Measurements from ENCODE around the gene SUPT4H1. TPM values are rescaled to one million over a fixed set of nuclear protein-coding genes. Genes with fewer than 3 reads are reported as not detected.
A peak's percentile ranks its signal among the peaks of the same experiment; 100 is the strongest.

Gene SUPT4H1
- total and polyA plus RNA-seq, 9 of the 15 experiments (the other 6 are each of a cell fraction or from before 2014, with no cell fraction given) = 62.1 to 320 (median 117) TPM

DNA sequence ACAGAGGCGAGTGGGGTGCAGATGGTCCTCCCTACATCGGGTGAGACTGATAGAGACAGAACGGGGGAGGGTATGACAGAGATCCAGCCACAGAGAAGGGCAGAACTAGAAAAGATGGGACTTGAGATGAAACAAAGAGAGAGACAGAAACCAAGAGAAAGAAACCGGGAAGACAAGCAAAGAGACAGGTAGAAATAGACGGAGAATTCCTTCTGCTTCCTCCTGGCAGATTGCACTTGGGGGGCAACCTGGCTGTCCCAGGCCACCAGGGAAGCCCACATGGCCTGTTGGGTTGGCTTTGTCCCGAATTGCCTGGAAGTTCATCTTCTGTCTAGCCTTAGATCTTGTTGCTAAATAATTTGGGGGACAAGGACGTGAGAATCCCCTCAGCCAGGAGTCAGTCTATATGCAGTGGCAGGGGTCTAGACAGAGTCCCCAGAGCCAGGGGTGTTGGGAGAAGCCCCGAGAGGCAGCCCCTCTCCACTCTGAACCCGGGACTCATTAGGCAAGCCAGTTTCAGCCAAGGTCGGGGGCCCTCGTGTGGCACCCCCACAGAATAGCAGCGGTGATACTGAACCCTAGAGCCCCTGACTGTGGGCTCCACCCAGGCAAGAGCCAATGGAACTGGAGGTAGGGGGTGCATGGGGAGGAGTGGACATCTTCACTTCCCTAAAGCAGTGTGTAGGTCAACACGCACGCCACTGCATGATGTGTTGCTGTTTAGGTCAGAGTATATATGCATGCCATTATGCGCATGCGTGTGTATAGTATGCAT is 22.8 kb downstream of the SUPT4H1 start (continued):
- TF ChIP-seq, protein P1, sequence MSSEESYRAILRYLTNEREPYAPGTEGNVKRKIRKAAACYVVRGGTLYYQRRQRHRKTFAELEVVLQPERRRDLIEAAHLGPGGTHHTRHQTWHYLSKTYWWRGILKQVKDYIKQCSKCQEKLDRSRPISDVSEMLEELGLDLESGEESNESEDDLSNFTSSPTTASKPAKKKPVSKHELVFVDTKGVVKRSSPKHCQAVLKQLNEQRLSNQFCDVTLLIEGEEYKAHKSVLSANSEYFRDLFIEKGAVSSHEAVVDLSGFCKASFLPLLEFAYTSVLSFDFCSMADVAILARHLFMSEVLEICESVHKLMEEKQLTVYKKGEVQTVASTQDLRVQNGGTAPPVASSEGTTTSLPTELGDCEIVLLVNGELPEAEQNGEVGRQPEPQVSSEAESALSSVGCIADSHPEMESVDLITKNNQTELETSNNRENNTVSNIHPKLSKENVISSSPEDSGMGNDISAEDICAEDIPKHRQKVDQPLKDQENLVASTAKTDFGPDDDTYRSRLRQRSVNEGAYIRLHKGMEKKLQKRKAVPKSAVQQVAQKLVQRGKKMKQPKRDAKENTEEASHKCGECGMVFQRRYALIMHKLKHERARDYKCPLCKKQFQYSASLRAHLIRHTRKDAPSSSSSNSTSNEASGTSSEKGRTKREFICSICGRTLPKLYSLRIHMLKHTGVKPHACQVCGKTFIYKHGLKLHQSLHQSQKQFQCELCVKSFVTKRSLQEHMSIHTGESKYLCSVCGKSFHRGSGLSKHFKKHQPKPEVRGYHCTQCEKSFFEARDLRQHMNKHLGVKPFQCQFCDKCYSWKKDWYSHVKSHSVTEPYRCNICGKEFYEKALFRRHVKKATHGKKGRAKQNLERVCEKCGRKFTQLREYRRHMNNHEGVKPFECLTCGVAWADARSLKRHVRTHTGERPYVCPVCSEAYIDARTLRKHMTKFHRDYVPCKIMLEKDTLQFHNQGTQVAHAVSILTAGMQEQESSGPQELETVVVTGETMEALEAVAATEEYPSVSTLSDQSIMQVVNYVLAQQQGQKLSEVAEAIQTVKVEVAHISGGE (CRISPR knock-in tag; IDR thresholded peaks at IDR 0.05) = peak in 1 of 3 experiments; percentile 41; a peak in 1 of 6 replicates
- TF ChIP-seq IFI16 (CRISPR knock-in tag; IDR thresholded peaks at IDR 0.05) = no peak
- peak; percentile 95 for TF ChIP-seq CAMTA2 (CRISPR knock-in tag; conservative IDR thresholded peaks at IDR 0.05)
- TF ChIP-seq, protein P2, sequence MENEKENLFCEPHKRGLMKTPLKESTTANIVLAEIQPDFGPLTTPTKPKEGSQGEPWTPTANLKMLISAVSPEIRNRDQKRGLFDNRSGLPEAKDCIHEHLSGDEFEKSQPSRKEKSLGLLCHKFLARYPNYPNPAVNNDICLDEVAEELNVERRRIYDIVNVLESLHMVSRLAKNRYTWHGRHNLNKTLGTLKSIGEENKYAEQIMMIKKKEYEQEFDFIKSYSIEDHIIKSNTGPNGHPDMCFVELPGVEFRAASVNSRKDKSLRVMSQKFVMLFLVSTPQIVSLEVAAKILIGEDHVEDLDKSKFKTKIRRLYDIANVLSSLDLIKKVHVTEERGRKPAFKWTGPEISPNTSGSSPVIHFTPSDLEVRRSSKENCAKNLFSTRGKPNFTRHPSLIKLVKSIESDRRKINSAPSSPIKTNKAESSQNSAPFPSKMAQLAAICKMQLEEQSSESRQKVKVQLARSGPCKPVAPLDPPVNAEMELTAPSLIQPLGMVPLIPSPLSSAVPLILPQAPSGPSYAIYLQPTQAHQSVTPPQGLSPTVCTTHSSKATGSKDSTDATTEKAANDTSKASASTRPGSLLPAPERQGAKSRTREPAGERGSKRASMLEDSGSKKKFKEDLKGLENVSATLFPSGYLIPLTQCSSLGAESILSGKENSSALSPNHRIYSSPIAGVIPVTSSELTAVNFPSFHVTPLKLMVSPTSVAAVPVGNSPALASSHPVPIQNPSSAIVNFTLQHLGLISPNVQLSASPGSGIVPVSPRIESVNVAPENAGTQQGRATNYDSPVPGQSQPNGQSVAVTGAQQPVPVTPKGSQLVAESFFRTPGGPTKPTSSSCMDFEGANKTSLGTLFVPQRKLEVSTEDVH (IDR thresholded peaks at IDR 0.05; ENCODE audit: low read depth, partially characterized antibody) = peak; percentile 55
- peak; percentile 96 to 98 for TF ChIP-seq FOXK2 (conservative IDR thresholded peaks at IDR 0.05 in 1 of 2, IDR thresholded peaks at IDR 0.05 in 1 of 2; ENCODE audit: low read depth in 2 of 2)
- TF ChIP-seq, protein P3, sequence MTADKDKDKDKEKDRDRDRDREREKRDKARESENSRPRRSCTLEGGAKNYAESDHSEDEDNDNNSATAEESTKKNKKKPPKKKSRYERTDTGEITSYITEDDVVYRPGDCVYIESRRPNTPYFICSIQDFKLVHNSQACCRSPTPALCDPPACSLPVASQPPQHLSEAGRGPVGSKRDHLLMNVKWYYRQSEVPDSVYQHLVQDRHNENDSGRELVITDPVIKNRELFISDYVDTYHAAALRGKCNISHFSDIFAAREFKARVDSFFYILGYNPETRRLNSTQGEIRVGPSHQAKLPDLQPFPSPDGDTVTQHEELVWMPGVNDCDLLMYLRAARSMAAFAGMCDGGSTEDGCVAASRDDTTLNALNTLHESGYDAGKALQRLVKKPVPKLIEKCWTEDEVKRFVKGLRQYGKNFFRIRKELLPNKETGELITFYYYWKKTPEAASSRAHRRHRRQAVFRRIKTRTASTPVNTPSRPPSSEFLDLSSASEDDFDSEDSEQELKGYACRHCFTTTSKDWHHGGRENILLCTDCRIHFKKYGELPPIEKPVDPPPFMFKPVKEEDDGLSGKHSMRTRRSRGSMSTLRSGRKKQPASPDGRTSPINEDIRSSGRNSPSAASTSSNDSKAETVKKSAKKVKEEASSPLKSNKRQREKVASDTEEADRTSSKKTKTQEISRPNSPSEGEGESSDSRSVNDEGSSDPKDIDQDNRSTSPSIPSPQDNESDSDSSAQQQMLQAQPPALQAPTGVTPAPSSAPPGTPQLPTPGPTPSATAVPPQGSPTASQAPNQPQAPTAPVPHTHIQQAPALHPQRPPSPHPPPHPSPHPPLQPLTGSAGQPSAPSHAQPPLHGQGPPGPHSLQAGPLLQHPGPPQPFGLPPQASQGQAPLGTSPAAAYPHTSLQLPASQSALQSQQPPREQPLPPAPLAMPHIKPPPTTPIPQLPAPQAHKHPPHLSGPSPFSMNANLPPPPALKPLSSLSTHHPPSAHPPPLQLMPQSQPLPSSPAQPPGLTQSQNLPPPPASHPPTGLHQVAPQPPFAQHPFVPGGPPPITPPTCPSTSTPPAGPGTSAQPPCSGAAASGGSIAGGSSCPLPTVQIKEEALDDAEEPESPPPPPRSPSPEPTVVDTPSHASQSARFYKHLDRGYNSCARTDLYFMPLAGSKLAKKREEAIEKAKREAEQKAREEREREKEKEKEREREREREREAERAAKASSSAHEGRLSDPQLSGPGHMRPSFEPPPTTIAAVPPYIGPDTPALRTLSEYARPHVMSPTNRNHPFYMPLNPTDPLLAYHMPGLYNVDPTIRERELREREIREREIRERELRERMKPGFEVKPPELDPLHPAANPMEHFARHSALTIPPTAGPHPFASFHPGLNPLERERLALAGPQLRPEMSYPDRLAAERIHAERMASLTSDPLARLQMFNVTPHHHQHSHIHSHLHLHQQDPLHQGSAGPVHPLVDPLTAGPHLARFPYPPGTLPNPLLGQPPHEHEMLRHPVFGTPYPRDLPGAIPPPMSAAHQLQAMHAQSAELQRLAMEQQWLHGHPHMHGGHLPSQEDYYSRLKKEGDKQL (CRISPR knock-in tag; IDR thresholded peaks at IDR 0.05; ENCODE audit: borderline replicate concordance) = peak; percentile 82
- peak; percentile 99 for TF ChIP-seq CCAR2 (IDR thresholded peaks at IDR 0.05; ENCODE audit: low read depth, low read length)
- TF ChIP-seq ARNT (IDR thresholded peaks at IDR 0.05) = peak in 1 of 2 experiments; percentile 67; a peak in 1 of 4 replicates
- TF ChIP-seq GATA2 (CRISPR knock-in tag; IDR thresholded peaks at IDR 0.05) = 0 out of 2 replicates have a peak, but pooled peaks have one; percentile 5
- peak; percentile 38 for TF ChIP-seq ASH1L (IDR thresholded peaks at IDR 0.05; ENCODE audit: borderline replicate concordance, low read depth, partially characterized antibody)
- TF ChIP-seq KAT8 (IDR thresholded peaks at IDR 0.05; ENCODE audit: low read depth) = no peak
- peak; percentile 71 for TF ChIP-seq FUS (optimal IDR thresholded peaks at IDR 0.05; ENCODE audit: low read depth, low read length)
- TF ChIP-seq, protein P4, sequence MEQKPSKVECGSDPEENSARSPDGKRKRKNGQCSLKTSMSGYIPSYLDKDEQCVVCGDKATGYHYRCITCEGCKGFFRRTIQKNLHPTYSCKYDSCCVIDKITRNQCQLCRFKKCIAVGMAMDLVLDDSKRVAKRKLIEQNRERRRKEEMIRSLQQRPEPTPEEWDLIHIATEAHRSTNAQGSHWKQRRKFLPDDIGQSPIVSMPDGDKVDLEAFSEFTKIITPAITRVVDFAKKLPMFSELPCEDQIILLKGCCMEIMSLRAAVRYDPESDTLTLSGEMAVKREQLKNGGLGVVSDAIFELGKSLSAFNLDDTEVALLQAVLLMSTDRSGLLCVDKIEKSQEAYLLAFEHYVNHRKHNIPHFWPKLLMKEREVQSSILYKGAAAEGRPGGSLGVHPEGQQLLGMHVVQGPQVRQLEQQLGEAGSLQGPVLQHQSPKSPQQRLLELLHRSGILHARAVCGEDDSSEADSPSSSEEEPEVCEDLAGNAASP (IDR thresholded peaks at IDR 0.05) = no peak
